Measurements from ENCODE around the gene XYLB.

The XYLB gene

GRCh38 chr3:38365469-38366062 lies 19.0 kb downstream of the XYLB start:
- no peak for DNase-seq

GRCh38 chr3:38366082-38366481 lies 19.5 kb downstream of the XYLB start:
- DNase-seq: no peak

GRCh38 chr3:38367779-38368178 lies 21.2 kb downstream of the XYLB start:
- DNase-seq: no peak

DNA sequence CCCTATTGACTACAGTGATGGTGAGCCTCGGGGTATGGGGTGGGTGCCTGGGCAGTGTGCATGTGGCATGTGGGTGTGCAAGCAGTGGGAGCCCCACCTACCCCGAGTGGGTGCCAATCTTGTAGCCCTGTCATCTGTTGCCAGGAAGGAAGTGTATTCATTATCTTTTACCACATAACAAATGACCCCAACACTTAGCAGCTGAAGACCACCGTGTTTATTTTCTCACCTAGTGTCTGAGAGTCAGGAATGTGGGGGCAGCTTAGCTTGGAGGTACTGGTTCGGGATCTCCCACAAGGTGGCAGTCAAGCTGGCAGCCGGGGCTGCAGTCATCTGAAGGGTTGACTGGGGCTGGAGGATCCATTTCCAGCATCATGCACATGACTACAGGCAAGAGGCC lies 21.7 kb downstream of the XYLB start:
- no peak for DNase-seq

DNA sequence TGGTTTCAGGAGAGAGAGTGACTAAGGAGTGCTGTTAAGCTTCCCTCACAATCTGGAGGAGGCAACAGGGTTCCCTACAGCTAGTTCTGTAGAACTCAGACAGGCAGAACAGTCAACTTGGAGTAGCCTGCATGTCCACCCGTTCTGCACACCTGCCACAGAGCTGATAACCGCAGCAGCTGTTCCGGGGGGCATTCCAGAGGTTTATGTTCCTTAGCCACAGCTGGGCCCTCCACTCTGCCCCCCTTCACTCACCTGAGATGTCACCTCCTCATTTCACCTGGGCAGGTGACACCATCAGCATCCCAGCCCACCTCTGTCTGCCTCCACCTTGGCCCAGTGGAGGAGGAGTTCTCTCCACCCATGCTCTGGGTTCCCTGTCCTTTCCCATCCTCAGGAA lies 22.6 kb downstream of the XYLB start:
- DNase-seq: no peak

DNA sequence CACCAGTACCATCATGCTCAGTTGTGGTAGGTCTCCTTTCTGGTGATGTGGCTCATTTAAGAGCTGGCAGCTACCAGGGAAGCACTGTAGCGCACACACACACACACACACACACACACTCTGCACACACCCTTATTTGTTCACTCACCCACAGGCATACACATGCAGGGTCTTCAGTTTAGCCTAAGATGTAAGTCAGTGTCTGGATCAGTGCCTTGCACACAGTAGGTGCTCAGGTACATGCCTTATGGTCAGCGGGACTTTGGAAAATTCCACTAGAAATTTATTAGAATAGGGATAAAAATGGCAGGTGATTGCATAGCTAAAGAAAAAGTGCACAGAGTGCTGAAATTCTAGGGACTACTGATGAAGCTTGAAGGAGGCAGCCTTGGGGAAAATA lies 23.6 kb downstream of the XYLB start:
- no peak for DNase-seq

DNA sequence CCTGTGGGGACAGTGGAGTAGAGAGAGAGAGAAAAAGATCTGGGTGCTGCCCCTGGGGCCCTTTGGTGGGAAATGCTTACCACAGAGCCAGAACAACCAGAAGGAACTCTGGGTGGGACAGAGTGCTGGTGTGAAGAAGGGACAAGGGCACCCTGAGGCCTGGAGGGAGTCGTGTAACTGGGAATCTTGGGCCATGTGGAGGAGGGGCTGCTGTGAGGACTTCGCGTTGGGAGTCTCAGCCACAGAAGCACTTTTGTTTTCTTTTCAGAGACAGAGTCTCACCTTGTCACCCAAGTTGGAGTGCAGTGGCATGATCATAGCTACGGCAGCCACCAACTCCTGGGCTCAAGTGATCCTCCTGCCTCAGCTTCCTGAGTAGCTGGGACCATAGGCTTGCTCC lies 24.3 kb downstream of the XYLB start:
- DNase-seq: no peak

- DNase-seq: no peak
Observed at GRCh38 chr3:38371541-38372213, 25.1 kb downstream of the XYLB start.

GRCh38 chr3:38372214-38372601 lies 25.6 kb downstream of the XYLB start:
- no peak for DNase-seq

GRCh38 chr3:38374221-38374620 lies 27.6 kb downstream of the XYLB start:
- peak; percentile 61 for DNase-seq

- DNase-seq: no peak
Observed at GRCh38 chr3:38375072-38375471, 28.5 kb downstream of the XYLB start.

DNA sequence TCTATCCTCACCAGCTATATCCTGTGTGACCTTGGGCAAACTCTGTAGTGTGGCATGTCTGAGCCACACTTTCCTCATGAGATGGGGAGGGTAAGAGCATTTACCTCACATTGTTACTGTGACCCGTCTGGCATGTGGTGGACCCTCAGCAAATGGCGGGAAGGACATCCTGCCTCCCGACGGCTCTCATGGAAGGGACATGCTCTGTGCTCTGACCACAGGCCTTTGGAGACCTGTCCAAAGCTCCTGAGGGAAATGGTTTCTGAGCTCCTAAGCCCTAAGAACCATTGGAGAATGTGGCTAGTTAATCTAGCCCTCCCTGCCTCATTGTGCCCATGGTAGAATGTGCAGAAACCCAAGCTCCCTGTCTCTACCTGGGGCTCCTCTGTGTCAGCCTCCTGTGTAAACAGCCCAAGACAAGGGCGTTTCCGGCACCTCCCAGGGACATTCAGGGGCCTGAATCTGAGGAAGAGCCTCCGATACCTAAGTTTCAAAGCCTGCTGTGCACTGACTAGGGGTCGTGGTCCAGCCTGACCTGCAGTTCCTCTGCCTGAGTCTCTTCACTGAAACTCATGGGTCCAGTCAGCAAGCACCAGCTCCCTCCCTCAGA lies 29.0 kb downstream of the XYLB start:
- DNase-seq: no peak

DNA sequence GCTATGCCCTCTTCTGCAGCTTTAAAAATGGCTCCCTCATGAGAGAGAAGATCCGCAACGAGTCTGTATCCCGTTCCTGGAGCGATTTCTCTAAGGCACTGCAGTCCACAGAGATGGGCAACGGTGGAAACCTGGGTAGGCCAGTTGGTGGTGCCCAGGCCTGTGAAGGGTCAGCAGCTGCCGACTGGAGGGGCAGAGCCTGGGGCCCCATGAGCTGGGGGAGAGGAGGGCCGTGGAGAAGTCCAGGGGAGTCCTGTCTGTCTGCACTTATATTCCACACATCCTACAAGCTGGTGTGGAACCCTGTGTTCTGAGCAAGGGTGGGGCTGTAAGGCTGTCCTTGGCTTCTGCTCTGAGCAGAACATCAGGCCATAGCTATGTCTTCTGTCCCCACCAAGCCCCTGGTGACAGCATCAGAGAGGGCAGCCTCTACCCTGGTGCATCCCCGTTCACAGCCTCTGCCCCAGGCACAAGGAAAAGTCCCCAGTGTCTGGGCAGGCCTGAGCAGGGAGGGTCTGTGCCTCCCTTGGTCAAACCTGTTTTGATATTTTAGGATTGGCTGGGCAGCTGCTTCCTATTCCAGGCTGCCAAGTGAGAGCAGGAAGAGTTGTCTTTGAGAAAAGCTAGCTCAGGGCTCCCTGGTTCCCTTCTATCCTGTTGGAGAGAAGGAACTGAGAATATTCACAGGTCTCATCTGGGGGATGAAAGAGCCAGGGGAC lies 29.7 kb downstream of the XYLB start:
- no peak for DNase-seq

DNA sequence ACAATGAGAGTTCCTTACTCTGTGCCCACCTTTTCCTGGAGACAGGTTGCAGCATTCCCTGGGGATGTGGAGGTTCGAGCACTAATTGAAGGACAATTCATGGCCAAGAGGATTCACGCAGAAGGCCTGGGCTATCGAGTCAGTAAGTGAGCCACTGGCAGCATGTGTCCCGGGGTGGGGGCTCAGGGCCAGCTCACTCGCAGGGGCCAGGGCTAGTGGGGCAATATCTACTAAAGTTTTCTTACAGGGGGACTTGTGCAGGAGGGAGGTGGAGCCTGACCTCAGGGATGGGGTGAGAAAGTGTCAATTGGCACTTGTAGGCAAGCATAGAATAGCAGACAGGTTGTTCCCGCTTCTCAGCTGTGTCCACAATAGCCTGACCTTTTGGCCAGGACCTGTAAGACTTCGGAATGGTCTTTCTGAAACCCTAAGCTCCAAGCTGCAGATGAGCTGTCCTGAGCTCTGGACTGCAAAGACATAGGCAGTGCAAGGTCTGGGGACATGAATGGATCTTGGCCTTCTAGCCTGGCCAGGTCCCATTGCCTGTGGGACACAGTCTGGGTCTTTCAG lies 32.7 kb downstream of the XYLB start:
- no peak for DNase-seq

GRCh38 chr3:38382506-38383080 lies 36.0 kb downstream of the XYLB start:
- DNase-seq: no peak

DNA sequence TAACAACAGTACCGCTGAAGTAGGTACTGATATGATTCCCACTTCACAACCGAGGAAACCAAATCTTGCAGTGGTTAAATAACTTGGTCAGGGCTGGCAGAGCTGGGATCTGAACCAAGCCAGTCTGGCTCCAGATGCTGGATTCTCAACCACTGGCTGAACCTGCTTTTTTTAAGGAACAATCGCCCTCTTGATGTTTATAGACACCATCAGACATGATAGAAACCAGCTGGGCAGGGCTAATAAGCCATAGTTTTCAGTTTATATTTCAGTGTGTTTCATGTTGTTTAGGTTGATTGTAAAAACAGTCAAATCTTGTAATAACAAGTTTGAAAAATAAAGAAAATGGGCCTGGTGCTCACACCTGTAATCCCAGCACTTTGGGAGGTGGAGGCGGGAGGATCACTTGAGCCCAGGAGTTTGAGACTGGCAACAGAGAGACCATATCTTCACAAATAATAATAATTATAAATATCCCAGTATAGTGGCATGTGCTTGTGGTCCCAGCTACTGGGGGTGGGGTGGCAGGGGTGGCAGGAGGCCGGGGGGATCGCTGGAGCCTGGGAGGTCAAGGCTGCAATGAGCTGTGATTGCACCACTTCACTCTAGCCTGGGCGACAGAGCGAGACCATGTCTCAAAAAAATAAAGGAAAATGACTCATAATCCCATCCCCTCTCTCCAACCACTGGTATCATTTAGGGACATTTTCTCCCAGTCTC lies 36.7 kb downstream of the XYLB start:
- no peak for DNase-seq

DNA sequence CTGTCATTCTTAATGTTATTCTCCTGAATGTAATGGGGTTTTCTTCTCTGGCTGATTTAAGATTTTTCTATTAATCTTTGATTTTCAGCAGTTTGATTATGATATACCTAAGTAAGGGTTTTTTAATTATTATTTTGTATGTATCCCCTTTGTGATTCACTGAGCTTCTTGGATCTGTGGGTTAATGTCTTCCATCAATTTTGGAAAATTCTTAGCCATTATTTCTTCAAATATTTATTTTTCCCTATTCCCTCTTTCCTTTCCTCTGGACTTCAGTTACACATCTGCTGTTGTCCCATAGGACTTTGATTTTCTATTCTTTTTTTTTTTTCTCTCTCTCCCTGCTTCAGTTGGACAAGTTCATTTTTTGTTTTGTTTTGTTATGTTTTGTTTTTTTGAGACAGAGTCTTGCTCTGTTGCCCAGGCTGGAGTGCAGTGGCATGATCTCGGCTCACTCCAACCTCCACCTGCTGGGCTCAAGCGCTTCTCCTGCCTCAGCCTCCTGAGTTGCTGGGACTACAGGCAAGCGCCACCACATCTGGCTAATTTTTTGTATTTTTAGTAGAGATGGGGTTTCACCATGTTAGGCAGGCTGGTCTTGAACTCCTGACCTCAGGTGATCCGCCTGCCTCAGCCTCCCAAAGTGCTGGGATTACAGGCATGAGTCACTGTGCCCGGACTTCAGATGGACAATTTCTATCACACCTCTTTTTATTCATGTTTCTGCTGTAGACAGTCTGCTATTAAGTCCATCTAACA lies 40.6 kb downstream of the XYLB start:
- DNase-seq: no peak

DNA sequence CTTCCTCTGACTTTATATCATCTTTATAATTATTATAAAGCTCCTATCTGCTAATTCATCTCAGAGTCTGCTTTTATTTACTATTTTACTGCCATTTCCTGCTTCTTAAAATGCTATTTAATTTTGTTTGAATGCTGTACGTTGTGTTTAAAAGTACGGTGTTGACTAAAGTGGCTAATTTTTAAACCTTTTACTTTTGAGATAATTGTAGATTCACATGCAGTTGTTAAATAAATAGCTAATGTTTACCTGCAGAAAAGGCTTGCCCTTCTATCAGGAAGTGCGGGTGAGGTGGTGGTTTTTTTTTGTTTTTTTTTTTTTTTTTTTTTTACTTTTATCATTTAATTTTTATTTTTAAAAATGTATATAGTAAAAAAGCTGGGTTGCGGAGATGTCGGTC lies 41.3 kb downstream of the XYLB start:
- no peak for DNase-seq

GRCh38 chr3:38392604-38393163 lies 46.1 kb downstream of the XYLB start:
- no peak for DNase-seq

DNA sequence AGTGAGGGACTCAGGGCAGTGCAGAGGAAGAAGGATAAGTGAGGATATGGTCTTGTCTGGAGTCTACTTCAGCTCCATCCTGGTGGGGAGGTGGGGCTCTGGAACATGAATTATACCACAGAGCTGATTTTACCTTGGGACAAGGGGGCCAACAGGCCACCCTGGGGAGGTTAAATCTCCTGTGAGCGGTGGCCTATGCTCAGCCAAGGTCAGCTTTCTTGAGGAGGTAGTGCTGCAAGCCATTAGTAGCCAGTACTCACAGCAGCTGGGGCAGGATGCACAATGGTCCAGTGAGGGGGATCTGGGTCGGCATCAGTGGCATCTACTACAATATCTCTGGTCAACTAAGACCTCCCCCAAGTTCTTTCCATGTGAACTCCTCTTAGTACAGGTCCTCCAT lies 49.7 kb downstream of the XYLB start:
- no peak for DNase-seq

DNA sequence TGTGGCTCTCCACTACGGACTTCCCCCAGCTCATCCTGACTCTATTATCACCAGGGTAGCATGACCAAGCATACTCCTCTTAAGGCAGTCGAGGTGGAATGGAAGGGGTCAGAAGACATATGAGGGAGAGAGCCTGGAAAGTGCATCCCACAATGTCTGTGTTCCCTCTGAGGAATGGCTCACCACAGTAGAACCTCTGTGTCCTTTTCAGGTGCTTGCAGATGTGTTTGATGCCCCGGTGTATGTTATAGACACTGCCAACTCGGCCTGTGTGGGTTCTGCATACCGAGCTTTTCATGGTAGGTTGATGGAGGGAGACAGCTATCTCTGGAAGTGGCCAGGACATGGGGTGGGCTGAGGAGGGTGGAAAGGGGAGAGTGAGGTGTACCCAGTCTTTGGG lies 50.3 kb downstream of the XYLB start:
- DNase-seq: no peak

- peak; percentile 34 for DNase-seq
Observed at GRCh38 chr3:38397320-38397719, 50.7 kb downstream of the XYLB start.
